ENCODE results near the gene FLT1. TPM values are rescaled to one million over a fixed set of nuclear protein-coding genes. Genes with fewer than 3 reads are reported as not detected.

The FLT1 gene
- total RNA-seq, 1 experiment from 2014 or later: not detected

GRCh38 chr13:28441529-28441928 lies 53.4 kb downstream of the FLT1 start:
- H3K4me1 ChIP-seq (replicated peaks; ENCODE audit: insufficient read depth): no peaks in the 10 kb centered on the region
- no peak overlapping the region for H3K4me3 ChIP-seq
- no TSS peak for BruUV-seq (replicated peaks)
- H3K4me2 ChIP-seq: no peak overlapping the region
- CTCF ChIA-PET: no interaction called here
- no peak overlapping the region for H2AFZ ChIP-seq
- DNase-seq: no peak
- H3F3A ChIP-seq (ENCODE audit: insufficient read depth, low read depth): no peaks in the 10 kb centered on the region
- POLR2A ChIA-PET (ENCODE audit: unreplicated experiment): no interaction called here
- H3K9me3 ChIP-seq (ENCODE audit: insufficient read depth, low read depth): no peaks in the 10 kb centered on the region
- peaks cover 66% of the 10 kb centered on the region for H3K27me3 ChIP-seq (ENCODE audit: insufficient read depth, low read depth)
- no peaks in the 10 kb centered on the region for H3K79me2 ChIP-seq (ENCODE audit: low read depth)
- no peaks in the 10 kb centered on the region for H4K20me1 ChIP-seq (ENCODE audit: insufficient read depth)
- no peaks in the 10 kb centered on the region for H3K9me2 ChIP-seq (ENCODE audit: insufficient read depth)
- H3K36me3 ChIP-seq (ENCODE audit: low read depth): no peaks in the 10 kb centered on the region
- H3K27ac ChIP-seq: no peak overlapping the region
- TF ChIP-seq EZH2 (IDR thresholded peaks at IDR 0.05; ENCODE audit: low read depth) (no peak), CTCF (conservative IDR thresholded peaks at IDR 0.05) (no peak)
- intact Hi-C loops (cut with micrococcal nuclease; ENCODE audit: unreplicated experiment): no loop called here

GRCh38 chr13:28440774-28441504 lies 54.0 kb downstream of the FLT1 start:
- BruUV-seq (replicated peaks): no TSS peak
- DNase-seq: no peak
- no peak for TF ChIP-seq CTCF (conservative IDR thresholded peaks at IDR 0.05)
- no peak for TF ChIP-seq EZH2 (IDR thresholded peaks at IDR 0.05; ENCODE audit: low read depth)
- Histone ChIP-seq H3K27ac (no peak overlapping the region), H3K4me3 (no peak overlapping the region), H3K4me2 (no peak overlapping the region), H3K27me3 (ENCODE audit: insufficient read depth, low read depth) (peaks cover 72% of the 10 kb centered on the region), H3K9me3 (ENCODE audit: insufficient read depth, low read depth) (no peaks in the 10 kb centered on the region), H3K9me2 (ENCODE audit: insufficient read depth) (no peaks in the 10 kb centered on the region), H3K79me2 (ENCODE audit: low read depth) (no peaks in the 10 kb centered on the region), H3K36me3 (ENCODE audit: low read depth) (no peaks in the 10 kb centered on the region), H3K4me1 (replicated peaks; ENCODE audit: insufficient read depth) (no peaks in the 10 kb centered on the region), H3F3A (ENCODE audit: insufficient read depth, low read depth) (no peaks in the 10 kb centered on the region), H4K20me1 (ENCODE audit: insufficient read depth) (no peaks in the 10 kb centered on the region), H2AFZ (no peak overlapping the region)
- ChIA-PET POLR2A (ENCODE audit: unreplicated experiment) (no interaction called here), CTCF (no interaction called here)
- intact Hi-C loops (cut with micrococcal nuclease; ENCODE audit: unreplicated experiment): no loop called here

- no peaks in the 10 kb centered on the region for H4K20me1 ChIP-seq (ENCODE audit: insufficient read depth)
- no peak overlapping the region for H3K4me3 ChIP-seq
- DNase-seq: no peak
- no peaks in the 10 kb centered on the region for H3F3A ChIP-seq (ENCODE audit: insufficient read depth, low read depth)
- peaks cover 86% of the 10 kb centered on the region for H3K27me3 ChIP-seq (ENCODE audit: insufficient read depth, low read depth)
- no peaks in the 10 kb centered on the region for H3K36me3 ChIP-seq (ENCODE audit: low read depth)
- no peaks in the 10 kb centered on the region for H3K9me2 ChIP-seq (ENCODE audit: insufficient read depth)
- H3K4me2 ChIP-seq: no peak overlapping the region
- CTCF ChIA-PET: no interaction called here
- no TSS peak for BruUV-seq (replicated peaks)
- H3K4me1 ChIP-seq (replicated peaks; ENCODE audit: insufficient read depth): no peaks in the 10 kb centered on the region
- intact Hi-C loops (cut with micrococcal nuclease; ENCODE audit: unreplicated experiment): no loop called here
- TF ChIP-seq CTCF (conservative IDR thresholded peaks at IDR 0.05): no peak
- no peak for TF ChIP-seq EZH2 (IDR thresholded peaks at IDR 0.05; ENCODE audit: low read depth)
- H3K9me3 ChIP-seq (ENCODE audit: insufficient read depth, low read depth): no peaks in the 10 kb centered on the region
- no peaks in the 10 kb centered on the region for H3K79me2 ChIP-seq (ENCODE audit: low read depth)
- POLR2A ChIA-PET (ENCODE audit: unreplicated experiment): no interaction called here
- H2AFZ ChIP-seq: no peak overlapping the region
- no peak overlapping the region for H3K27ac ChIP-seq
Measured at GRCh38 chr13:28438598-28439334, 56.2 kb downstream of the FLT1 start.
